ENCODE data around the gene ELFN1.

The ELFN1 gene

GRCh38 chr7:1642291-1642731 is 27.8 kb upstream of the ELFN1 start:
- no peak overlapping the region for H3K4me3 ChIP-seq (ENCODE audit: low read length)
- TF ChIP-seq, protein P1, sequence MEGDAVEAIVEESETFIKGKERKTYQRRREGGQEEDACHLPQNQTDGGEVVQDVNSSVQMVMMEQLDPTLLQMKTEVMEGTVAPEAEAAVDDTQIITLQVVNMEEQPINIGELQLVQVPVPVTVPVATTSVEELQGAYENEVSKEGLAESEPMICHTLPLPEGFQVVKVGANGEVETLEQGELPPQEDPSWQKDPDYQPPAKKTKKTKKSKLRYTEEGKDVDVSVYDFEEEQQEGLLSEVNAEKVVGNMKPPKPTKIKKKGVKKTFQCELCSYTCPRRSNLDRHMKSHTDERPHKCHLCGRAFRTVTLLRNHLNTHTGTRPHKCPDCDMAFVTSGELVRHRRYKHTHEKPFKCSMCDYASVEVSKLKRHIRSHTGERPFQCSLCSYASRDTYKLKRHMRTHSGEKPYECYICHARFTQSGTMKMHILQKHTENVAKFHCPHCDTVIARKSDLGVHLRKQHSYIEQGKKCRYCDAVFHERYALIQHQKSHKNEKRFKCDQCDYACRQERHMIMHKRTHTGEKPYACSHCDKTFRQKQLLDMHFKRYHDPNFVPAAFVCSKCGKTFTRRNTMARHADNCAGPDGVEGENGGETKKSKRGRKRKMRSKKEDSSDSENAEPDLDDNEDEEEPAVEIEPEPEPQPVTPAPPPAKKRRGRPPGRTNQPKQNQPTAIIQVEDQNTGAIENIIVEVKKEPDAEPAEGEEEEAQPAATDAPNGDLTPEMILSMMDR (conservative IDR thresholded peaks at IDR 0.05; ENCODE audit: low read length) = no peak
- DNase-seq (ENCODE audit: low read depth) = no peak

GRCh38 chr7:1643270-1644092 is 26.6 kb upstream of the ELFN1 start:
- DNase-seq (ENCODE audit: low read depth) = no peak
- no peak overlapping the region for H3K4me3 ChIP-seq (ENCODE audit: low read length)
- TF ChIP-seq, protein P1 (conservative IDR thresholded peaks at IDR 0.05; ENCODE audit: low read length) = no peak

GRCh38 chr7:1644341-1645070 is 25.6 kb upstream of the ELFN1 start:
- TF ChIP-seq, protein P1 (conservative IDR thresholded peaks at IDR 0.05; ENCODE audit: low read length) = no peak
- DNase-seq (ENCODE audit: low read depth) = no peak
- H3K4me3 ChIP-seq (ENCODE audit: low read length) = no peak overlapping the region

GRCh38 chr7:1645071-1645409 is 25.0 kb upstream of the ELFN1 start:
- no peak for DNase-seq (ENCODE audit: low read depth)
- TF ChIP-seq, protein P1 (conservative IDR thresholded peaks at IDR 0.05; ENCODE audit: low read length) = no peak
- H3K4me3 ChIP-seq (ENCODE audit: low read length) = no peak overlapping the region

GRCh38 chr7:1645476-1645875 is 24.6 kb upstream of the ELFN1 start:
- TF ChIP-seq, protein P1 (conservative IDR thresholded peaks at IDR 0.05; ENCODE audit: low read length) = no peak
- no peak for DNase-seq (ENCODE audit: low read depth)
- H3K4me3 ChIP-seq (ENCODE audit: low read length) = no peak overlapping the region

DNA sequence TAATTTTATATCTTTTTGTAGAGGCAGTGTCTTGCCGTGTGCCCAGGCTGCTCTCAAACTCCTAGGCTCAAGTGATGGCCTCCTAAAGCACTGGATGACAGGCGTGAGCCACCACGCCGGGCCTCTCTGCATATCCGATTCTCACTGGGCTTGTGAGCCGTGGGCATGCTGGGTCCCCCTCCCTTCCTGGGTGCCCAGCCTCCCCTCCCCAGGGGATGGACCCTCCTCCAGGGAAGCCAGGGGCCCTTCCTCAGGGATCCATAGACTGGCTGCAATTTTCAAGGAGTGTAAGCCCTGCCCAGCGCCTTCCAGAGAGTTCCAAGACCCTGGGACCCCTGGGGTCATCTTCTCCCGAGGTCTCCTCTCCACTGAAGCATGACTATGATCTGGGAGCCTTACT is 23.7 kb upstream of the ELFN1 start:
- H3K4me3 ChIP-seq (ENCODE audit: low read length) = no peak overlapping the region
- DNase-seq (ENCODE audit: low read depth) = no peak
- TF ChIP-seq, protein P1 (conservative IDR thresholded peaks at IDR 0.05; ENCODE audit: low read length) = no peak

All from AG10803 (cell line).